GM11168 (cell line): ENCODE data around the gene WFDC12.
"Not testable (repeated sequence)": the region's sequence is repeated elsewhere in the genome, so short reads cannot be mapped to it uniquely, and the experiment has no call there.

Experiments
- in situ Hi-C: fragments of 300-500 bp; cut with MboI; formaldehyde crosslinking; loops from one replicate; pipeline ENCODE4 v1.12.0; 2022; ENCODE audit warnings: low sequenced_read_pairs; ENCODE audit not compliant: unreplicated experiment

WFDC12 gene

GRCh38 chr20:45124365-45124764, at the start of gene WFDC12:
Gene WFDC12 (minus strand): TSS chr20:45124465. CDS start chr20:45124447, 18 bp downstream.
- in situ Hi-C loops: loop anchor here (5.0 kb wide), 1 partner anchor 98 kb away; the partner anchor contains the start of gene SEMG2

- in situ Hi-C loops: no loop called here
Observed at GRCh38 chr20:45173522-45173921, 49.3 kb upstream of the WFDC12 start.

- in situ Hi-C loops: no loop called here
Observed at GRCh38 chr20:45164906-45165305, 40.6 kb upstream of the WFDC12 start.

- in situ Hi-C loops: no loop called here
Observed at GRCh38 chr20:45163083-45163803, 39.0 kb upstream of the WFDC12 start.

GRCh38 chr20:45157962-45158361, 33.7 kb upstream of the WFDC12 start:
- in situ Hi-C loops: no loop called here

GRCh38 chr20:45156713-45157112, 32.4 kb upstream of the WFDC12 start:
- in situ Hi-C loops: no loop called here

GRCh38 chr20:45154794-45155193, 30.5 kb upstream of the WFDC12 start:
- in situ Hi-C loops: not testable (repeated sequence)

- in situ Hi-C loops: no loop called here
Observed at GRCh38 chr20:45154183-45154582, 29.9 kb upstream of the WFDC12 start.

GRCh38 chr20:45153752-45154151, 29.5 kb upstream of the WFDC12 start:
- in situ Hi-C loops: no loop called here

- in situ Hi-C loops: no loop called here
Observed at GRCh38 chr20:45153147-45153546, 28.9 kb upstream of the WFDC12 start.

- in situ Hi-C loops: no loop called here
Observed at GRCh38 chr20:45152405-45152804, 28.1 kb upstream of the WFDC12 start.

GRCh38 chr20:45149062-45149461, 24.8 kb upstream of the WFDC12 start:
- in situ Hi-C loops: no loop called here

- in situ Hi-C loops: no loop called here
Observed at GRCh38 chr20:45140836-45141235, 16.6 kb upstream of the WFDC12 start.

- in situ Hi-C loops: not testable (repeated sequence)
Observed at GRCh38 chr20:45139733-45140375, 15.6 kb upstream of the WFDC12 start.

- in situ Hi-C loops: no loop called here
Observed at GRCh38 chr20:45138561-45139300, 14.5 kb upstream of the WFDC12 start.

GRCh38 chr20:45136911-45137310, 12.6 kb upstream of the WFDC12 start:
- in situ Hi-C loops: no loop called here

- in situ Hi-C loops: no loop called here
Observed at GRCh38 chr20:45128099-45128498, 3.8 kb upstream of the WFDC12 start.

- in situ Hi-C loops: loop anchor here (5.0 kb wide), 1 partner anchor 101 kb away; the partner anchor contains the start of gene SEMG2
Observed at GRCh38 chr20:45121388-45121787, 2.9 kb downstream of the WFDC12 start.

- in situ Hi-C loops: loop anchor here (5.0 kb wide), 1 partner anchor 103 kb away; the partner anchor contains the start of gene SEMG2
Observed at GRCh38 chr20:45119556-45120266, 4.6 kb downstream of the WFDC12 start.

- in situ Hi-C loops: no loop called here
Observed at GRCh38 chr20:45118028-45118427, 6.2 kb downstream of the WFDC12 start.
